H1 (cell line): Measurements from ENCODE around the gene ZNF761.

ENCODE experiments used
- CEBPB ChIP-seq: IDR thresholded peaks from 2 replicates; pipeline ENCODE4 v1.6.1; 2012; ENCODE audit warnings: low read depth, low read length
- CHD1 ChIP-seq: IDR thresholded peaks from 2 replicates; pipeline ENCODE4 v1.6.1; 2012; ENCODE audit warnings: low read depth, low read length, improper control_type of control experiment
- NANOG ChIP-seq: IDR thresholded peaks from 2 replicates; pipeline ENCODE4 v1.6.1; 2011; ENCODE audit warnings: low read length, low read depth, mild to moderate bottlenecking, inconsistent platforms; ENCODE audit not compliant: insufficient read depth, poor library complexity, severe bottlenecking
- RAD21 ChIP-seq, 2 experiments: IDR thresholded peaks in 1 of 2; conservative IDR thresholded peaks in 1 of 2; 2 replicates each; pipeline ENCODE4 v1.6.1; 2011; ENCODE audit warnings: low read depth in 2 of 2, low read length in 2 of 2, improper control_type of control experiment in 1 of 2, inconsistent platforms in 1 of 2, mild to moderate bottlenecking in 1 of 2, moderate library complexity in 1 of 2
- TF ChIP-seq, protein P1 (sequence below), 3 experiments: IDR thresholded peaks; 1 replicate in 2 of 3; 2 replicates in 1 of 3; pipeline versions ENCODE4 v1.5.1 to v1.6.1; 2011; ENCODE audit warnings: low read length in 3 of 3, mild to moderate bottlenecking in 3 of 3, inconsistent platforms in 2 of 3, low read depth in 1 of 3, moderate library complexity in 1 of 3; ENCODE audit not compliant: insufficient read depth in 1 of 3; ENCODE audit errors: control extremely low read depth in 1 of 3

DNA sequence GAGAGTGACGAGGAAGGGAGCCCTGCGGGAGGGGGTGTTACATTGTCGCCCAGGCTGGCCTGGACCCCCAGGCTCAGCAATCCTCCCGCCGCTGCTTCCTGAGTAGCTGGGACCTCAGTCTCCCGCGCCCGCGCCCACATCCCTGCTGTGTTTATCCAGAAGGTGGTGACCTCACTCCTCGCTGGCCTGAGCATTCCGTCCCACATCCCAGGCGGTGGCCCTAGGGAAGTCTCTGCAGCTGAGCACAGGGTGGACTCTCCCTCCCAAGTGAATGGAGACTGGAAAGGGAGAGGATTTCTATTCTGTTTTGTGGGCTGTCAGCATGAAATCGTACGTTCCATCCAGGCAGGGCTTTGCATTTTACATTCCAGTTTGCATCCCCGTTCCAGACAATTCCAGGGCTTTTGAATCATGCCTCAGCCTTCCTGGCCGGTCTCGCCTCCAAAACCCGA, 37.2 kb upstream of the ZNF761 start:
- TF ChIP-seq RAD21 (IDR thresholded peaks at IDR 0.05 in 1 of 2, conservative IDR thresholded peaks at IDR 0.05 in 1 of 2; ENCODE audit: low read depth in 2 of 2, low read length in 2 of 2) (no peak), NANOG (no peak), CHD1 (no peak), CEBPB (no peak)
- TF ChIP-seq, protein P1, sequence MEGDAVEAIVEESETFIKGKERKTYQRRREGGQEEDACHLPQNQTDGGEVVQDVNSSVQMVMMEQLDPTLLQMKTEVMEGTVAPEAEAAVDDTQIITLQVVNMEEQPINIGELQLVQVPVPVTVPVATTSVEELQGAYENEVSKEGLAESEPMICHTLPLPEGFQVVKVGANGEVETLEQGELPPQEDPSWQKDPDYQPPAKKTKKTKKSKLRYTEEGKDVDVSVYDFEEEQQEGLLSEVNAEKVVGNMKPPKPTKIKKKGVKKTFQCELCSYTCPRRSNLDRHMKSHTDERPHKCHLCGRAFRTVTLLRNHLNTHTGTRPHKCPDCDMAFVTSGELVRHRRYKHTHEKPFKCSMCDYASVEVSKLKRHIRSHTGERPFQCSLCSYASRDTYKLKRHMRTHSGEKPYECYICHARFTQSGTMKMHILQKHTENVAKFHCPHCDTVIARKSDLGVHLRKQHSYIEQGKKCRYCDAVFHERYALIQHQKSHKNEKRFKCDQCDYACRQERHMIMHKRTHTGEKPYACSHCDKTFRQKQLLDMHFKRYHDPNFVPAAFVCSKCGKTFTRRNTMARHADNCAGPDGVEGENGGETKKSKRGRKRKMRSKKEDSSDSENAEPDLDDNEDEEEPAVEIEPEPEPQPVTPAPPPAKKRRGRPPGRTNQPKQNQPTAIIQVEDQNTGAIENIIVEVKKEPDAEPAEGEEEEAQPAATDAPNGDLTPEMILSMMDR (IDR thresholded peaks at IDR 0.05; ENCODE audit: control extremely low read depth in 1 of 3, insufficient read depth in 1 of 3, low read depth in 1 of 3, low read length in 3 of 3), result no peak
